ENCODE results near the gene LMF1.

DNA sequence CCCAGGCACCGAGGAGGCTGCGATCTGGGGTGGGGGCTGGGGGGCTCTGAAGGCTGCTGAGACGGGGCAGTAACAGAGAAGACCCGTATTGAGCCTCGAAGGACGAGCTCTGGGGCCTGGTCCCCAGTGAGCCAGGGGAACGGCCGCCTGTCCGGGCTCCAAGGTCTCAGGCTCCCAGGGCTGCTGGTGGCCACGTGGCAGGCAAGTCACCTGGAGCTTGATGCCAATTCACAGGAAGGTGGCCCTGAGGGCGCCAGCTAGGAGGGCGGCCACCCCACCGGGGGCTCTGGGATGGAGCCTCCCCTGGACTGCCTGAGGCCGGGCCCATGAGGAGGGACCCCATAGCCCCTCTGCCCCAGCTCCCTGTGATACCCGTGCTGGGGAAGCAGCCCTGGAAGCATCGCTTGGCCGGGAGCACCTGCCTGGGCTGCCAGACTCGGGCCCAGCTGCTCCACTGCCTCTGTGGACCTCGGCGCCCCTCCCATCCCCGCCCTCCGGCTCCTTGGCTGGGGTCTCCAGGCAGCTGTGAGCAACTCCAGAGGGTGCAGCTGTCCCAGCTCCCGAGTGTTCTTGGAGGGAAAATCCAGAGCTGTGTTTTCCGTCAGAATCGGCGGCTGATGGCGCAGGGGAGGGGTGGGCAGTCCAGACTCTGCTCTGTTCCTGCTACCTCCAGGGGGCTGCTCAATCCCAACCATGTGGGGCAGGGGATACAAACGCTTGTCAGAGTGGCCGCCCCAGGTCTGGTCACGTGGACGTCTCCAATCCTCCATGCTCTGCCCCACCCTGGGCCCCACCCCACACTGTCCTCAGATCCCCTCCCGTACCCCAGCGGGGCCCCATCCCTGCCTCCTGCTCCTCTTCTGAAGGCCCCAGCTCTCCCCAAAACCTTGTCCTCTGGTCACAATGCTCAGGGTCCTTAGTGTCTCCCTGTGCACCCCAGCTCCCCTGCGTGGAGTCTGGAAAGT is 103.1 kb downstream of the LMF1 start:
- no peak for TF ChIP-seq POLR2A (IDR thresholded peaks at IDR 0.05; ENCODE audit: low read length)
- TF ChIP-seq GATA1 (IDR thresholded peaks at IDR 0.05; ENCODE audit: low read depth, low read length), result no peak
